Neural crest cell (in vitro differentiated cells): ENCODE measurements around the gene IL23R. TPM values are rescaled to one million over a fixed set of nuclear protein-coding genes. Genes with fewer than 3 reads are reported as not detected.

ENCODE experiments used
- DNase-seq: peaks from one replicate; pipeline ENCODE4 v3.0.0; 2021; ENCODE audit warnings: low read depth, mixed read lengths, low spot score
- H3K27ac Mint-ChIP-seq: one replicate; pipeline ENCODE4 v1.8.0; 2021; ENCODE audit warnings: mild to moderate bottlenecking, mixed read lengths; ENCODE audit not compliant: unreplicated experiment
- H3K27me3 Mint-ChIP-seq: 2 replicates; pipeline ENCODE4 v1.8.0; 2021; ENCODE audit warnings: low read depth, mild to moderate bottlenecking, mixed read lengths
- H3K36me3 Mint-ChIP-seq: 2 replicates; pipeline ENCODE4 v1.8.0; 2021; ENCODE audit warnings: low read depth, mild to moderate bottlenecking, mixed read lengths
- H3K4me1 Mint-ChIP-seq: 2 replicates; pipeline ENCODE4 v1.8.0; 2021; ENCODE audit warnings: mixed read lengths
- H3K4me3 Mint-ChIP-seq: one replicate; pipeline ENCODE4 v1.8.0; 2021; ENCODE audit warnings: mild to moderate bottlenecking, mixed read lengths
- H3K9me3 Mint-ChIP-seq: 2 replicates; pipeline ENCODE4 v1.8.0; 2021; ENCODE audit warnings: mixed read lengths
- total RNA-seq: library from RNA; stranded (reverse); gene quantifications from 2 replicates; pipeline ENCODE4 v1.2.1, GENCODE V29; 2021
- TF ChIP-seq, protein P1 (sequence below): fragments of 200-600 bp; sonication (generic); conservative IDR thresholded peaks from 2 replicates; pipeline ENCODE4 v1.5.0; 2021; ENCODE audit warnings: antibody characterized with exemption, mild to moderate bottlenecking

The IL23R gene
- total RNA-seq, 1 donor from 2014 or later, result not detected

DNA sequence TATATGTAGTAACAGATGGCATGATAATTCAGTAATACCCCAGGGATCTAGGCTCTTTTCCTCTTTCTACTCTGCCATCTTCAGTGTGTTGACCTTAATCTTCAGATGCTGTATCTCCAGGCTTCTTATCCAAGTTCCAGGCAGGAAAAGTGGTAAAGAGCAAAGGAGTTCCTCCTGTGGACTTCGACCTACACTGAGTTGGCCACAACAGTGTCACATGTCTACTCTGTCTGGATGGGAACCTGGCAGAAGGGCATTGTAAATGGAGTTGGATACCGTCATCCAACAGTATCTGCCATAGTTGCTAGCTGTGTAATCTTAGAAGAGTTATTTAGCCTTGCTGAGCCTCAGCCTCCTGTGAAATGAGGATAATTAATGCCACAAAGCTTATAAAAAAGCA lies 21.9 kb downstream of the IL23R start:
- no peaks in the 10 kb centered on the region for H3K4me1 Mint-ChIP-seq
- TF ChIP-seq, protein P1, sequence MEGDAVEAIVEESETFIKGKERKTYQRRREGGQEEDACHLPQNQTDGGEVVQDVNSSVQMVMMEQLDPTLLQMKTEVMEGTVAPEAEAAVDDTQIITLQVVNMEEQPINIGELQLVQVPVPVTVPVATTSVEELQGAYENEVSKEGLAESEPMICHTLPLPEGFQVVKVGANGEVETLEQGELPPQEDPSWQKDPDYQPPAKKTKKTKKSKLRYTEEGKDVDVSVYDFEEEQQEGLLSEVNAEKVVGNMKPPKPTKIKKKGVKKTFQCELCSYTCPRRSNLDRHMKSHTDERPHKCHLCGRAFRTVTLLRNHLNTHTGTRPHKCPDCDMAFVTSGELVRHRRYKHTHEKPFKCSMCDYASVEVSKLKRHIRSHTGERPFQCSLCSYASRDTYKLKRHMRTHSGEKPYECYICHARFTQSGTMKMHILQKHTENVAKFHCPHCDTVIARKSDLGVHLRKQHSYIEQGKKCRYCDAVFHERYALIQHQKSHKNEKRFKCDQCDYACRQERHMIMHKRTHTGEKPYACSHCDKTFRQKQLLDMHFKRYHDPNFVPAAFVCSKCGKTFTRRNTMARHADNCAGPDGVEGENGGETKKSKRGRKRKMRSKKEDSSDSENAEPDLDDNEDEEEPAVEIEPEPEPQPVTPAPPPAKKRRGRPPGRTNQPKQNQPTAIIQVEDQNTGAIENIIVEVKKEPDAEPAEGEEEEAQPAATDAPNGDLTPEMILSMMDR, result no peak
- no peak for DNase-seq
- no peaks in the 10 kb centered on the region for H3K9me3 Mint-ChIP-seq
- no peak overlapping the region for H3K4me3 Mint-ChIP-seq
- H3K36me3 Mint-ChIP-seq, result no peaks in the 10 kb centered on the region
- H3K27ac Mint-ChIP-seq, result no peak overlapping the region
- H3K27me3 Mint-ChIP-seq, result no peaks in the 10 kb centered on the region

DNA sequence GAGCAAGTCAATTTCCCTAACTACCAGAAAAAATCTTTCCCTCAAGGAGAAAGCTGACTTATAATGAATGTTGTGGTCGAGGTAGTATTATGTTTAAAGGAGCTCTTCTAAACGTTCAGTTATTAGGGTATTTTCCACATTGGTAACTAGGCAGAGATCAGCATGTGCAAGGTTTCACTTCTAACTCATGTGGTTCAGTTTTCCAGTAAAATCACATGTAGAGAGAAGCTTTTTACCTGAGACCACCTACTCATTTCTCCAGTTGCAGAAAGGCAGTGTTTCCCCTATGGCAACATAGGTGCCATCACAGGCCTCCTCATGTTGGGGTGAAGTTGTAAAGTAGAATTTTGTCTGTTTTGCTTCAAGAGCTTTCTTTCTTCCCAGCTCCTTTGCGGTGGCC lies 23.7 kb downstream of the IL23R start:
- DNase-seq, result no peak
- peaks cover 4% of the 10 kb centered on the region for H3K4me1 Mint-ChIP-seq
- H3K9me3 Mint-ChIP-seq, result no peaks in the 10 kb centered on the region
- H3K27me3 Mint-ChIP-seq, result no peaks in the 10 kb centered on the region
- no peak overlapping the region for H3K4me3 Mint-ChIP-seq
- no peak overlapping the region for H3K27ac Mint-ChIP-seq
- H3K36me3 Mint-ChIP-seq, result no peaks in the 10 kb centered on the region
- TF ChIP-seq, protein P1, result no peak

DNA sequence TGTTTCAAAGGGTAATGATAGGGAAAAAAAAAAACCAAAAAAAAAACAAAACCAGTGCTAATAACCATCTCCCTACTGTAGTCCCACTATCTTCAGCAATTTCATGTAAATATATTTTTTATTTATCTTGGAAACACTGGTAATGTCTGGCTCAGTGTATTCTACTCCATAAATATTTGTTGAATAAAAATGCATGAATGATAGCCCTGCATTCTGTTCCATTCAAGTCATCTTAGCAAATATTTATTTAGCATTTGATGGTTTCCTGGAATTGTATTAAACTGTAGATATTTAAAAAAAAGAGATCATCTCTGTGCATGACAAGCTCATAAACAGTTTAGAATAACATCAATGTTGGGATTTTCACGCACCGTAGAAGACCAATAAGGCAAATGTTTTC lies 24.2 kb downstream of the IL23R start:
- H3K4me1 Mint-ChIP-seq, result peaks cover 4% of the 10 kb centered on the region
- H3K4me3 Mint-ChIP-seq, result no peak overlapping the region
- no peaks in the 10 kb centered on the region for H3K9me3 Mint-ChIP-seq
- H3K36me3 Mint-ChIP-seq, result no peaks in the 10 kb centered on the region
- TF ChIP-seq, protein P1, result no peak
- H3K27ac Mint-ChIP-seq, result no peak overlapping the region
- no peak for DNase-seq
- no peaks in the 10 kb centered on the region for H3K27me3 Mint-ChIP-seq

DNA sequence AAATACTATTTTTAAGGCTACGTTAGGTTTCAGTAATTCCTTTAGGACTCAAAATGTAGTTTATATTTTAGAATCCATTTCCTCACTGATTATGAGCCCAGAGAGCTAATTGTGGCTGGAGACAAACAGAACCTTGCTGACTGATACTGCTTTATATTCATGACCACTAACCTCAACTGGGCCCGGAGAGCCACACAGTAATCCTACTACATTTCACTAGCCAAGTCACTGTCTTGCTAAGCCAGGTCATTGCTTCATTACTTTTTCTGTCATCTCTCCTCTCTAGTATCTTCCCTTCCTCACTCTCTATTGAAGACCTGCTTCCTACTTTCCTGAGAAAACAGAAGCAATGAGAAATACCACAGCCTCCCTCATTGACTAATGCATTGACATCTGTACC lies 24.7 kb downstream of the IL23R start:
- Mint-ChIP-seq H3K9me3 (no peaks in the 10 kb centered on the region), H3K27ac (no peak overlapping the region), H3K4me1 (peaks cover 4% of the 10 kb centered on the region), H3K36me3 (no peaks in the 10 kb centered on the region), H3K4me3 (no peak overlapping the region), H3K27me3 (no peaks in the 10 kb centered on the region)
- TF ChIP-seq, protein P1, result no peak
- no peak for DNase-seq

DNA sequence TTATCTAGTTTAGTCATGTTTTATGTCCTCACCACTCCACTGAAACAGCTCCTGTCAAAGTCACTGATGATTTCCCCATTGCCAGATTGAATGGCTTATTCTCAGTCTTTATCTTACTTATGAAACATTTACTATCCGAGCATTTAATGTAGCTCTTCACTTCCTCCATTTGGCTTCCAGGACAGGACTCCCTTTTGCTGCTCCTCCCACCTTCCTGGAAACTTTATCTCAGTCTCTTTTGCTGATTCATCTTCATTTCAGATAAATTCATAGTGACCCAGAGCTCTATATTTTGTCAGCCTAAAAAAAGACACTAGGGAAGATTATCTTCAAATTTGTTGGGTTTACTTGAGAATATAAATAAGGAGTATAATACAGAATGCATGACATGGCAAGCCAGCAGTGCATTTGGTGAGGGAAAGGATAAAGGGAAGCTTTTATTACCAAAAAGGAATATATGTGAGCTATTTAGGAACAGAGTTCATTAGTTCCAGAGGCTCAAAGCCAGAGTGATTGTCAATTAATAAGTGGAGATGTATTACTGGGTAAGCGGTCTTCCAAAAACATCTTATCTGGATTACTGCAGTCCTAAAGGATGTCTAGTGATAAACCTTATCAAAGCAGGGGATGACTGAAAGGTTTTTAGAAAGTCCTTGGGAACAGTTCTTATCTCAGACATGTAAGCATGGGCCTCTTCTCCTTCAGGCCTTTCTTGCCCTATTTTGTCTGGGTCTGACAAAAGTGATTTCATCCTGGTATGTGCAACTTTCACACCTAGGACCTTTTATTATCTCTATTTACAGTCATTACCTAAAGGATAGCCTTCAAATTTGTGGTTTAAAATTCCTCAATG lies 25.6 kb downstream of the IL23R start:
- no peaks in the 10 kb centered on the region for H3K36me3 Mint-ChIP-seq
- no peaks in the 10 kb centered on the region for H3K9me3 Mint-ChIP-seq
- H3K4me1 Mint-ChIP-seq, result peaks cover 4% of the 10 kb centered on the region
- H3K4me3 Mint-ChIP-seq, result no peak overlapping the region
- no peak overlapping the region for H3K27ac Mint-ChIP-seq
- no peak for DNase-seq
- TF ChIP-seq, protein P1, result no peak
- no peaks in the 10 kb centered on the region for H3K27me3 Mint-ChIP-seq
